Aorta (tissue), 5 donors: ENCODE results near the gene TRABD2B. TPM values are rescaled to one million over a fixed set of nuclear protein-coding genes. Genes with fewer than 3 reads are reported as not detected.

ENCODE experiments used
- ATAC-seq: fragments of 200-7000 bp; cut with Tn5 transposase; one replicate; pipeline ENCODE4 v1.9.1; 2022; ENCODE audit warnings: moderate library complexity; ENCODE audit not compliant: low FRiP score
- DNase-seq, 2 donors: peaks; one replicate each; pipeline ENCODE4 v3.0.0-alpha.2; 2020
- H3K27ac ChIP-seq, 2 donors: one replicate each; pipeline ENCODE4 v1.5.1; 2013; ENCODE audit warnings: low read length in 2 of 2, mild to moderate bottlenecking in 2 of 2, moderate library complexity in 2 of 2, control low read depth in 1 of 2, inconsistent platforms in 1 of 2, low read depth in 1 of 2
- H3K27me3 ChIP-seq, 2 donors: one replicate each; pipeline ENCODE4 v1.6.1; 2013; ENCODE audit warnings: control low read depth in 1 of 2, low read length in 1 of 2, mild to moderate bottlenecking in 1 of 2, moderate library complexity in 1 of 2; ENCODE audit not compliant: insufficient read depth in 2 of 2, control insufficient read depth in 1 of 2
- H3K36me3 ChIP-seq, 2 donors: one replicate each; pipeline ENCODE4 v1.6.1; 2013; ENCODE audit warnings: control low read depth in 1 of 2, low read length in 1 of 2, mild to moderate bottlenecking in 1 of 2; ENCODE audit not compliant: insufficient read depth in 2 of 2, control insufficient read depth in 1 of 2
- H3K4me1 ChIP-seq, 2 donors: one replicate each; pipeline ENCODE4 v1.6.1; 2013; ENCODE audit warnings: low read length in 2 of 2, control low read depth in 1 of 2, mild to moderate bottlenecking in 1 of 2, moderate library complexity in 1 of 2; ENCODE audit not compliant: insufficient read depth in 2 of 2, control insufficient read depth in 1 of 2
- H3K4me3 ChIP-seq, 2 donors: one replicate each; pipeline ENCODE4 v1.5.1; 2013; ENCODE audit warnings: low read length in 2 of 2, control low read depth in 1 of 2, mild to moderate bottlenecking in 1 of 2
- H3K9me3 ChIP-seq: one replicate; pipeline ENCODE4 v1.6.1; 2013; ENCODE audit warnings: mild to moderate bottlenecking, low read length; ENCODE audit not compliant: control insufficient read depth
- WGBS, 2 donors: extraction: QIAGEN DNeasy Blood & Tissue Kit; methylation state at CpG; one replicate each; pipeline ENCODE4 v1.1.7; 2013; 5-methylcytosine and 5-hydroxymethylcytosine counted together
- intact Hi-C, 2 donors: fragments of 100-400 bp; cut with DNase I; formaldehyde crosslinking; loops; one replicate each; pipeline versions ENCODE4 v1.14.2 to v1.15.0; 2022
- polyA plus RNA-seq, 2 donors: library from polyadenylated mRNA; stranded (reverse); fragments of 200-250 nt; gene quantifications; one replicate each; pipeline ENCODE4 v1.2.3, GENCODE V29; 2013
- total RNA-seq, 2 donors: library from RNA; stranded (reverse); fragmentation: NEBNext Ultra II Directional; extraction: Animal tissue kit (Norgen Biotek cat#: 25700); gene quantifications; one replicate each; pipeline ENCODE4 v1.2.1, GENCODE V29; 2021
- donor health status: healthy with polysubstance abuse.
- donor health status: Bipolar disorder and iron deficiency.
- donor health status: DM: no; HTN: no; CAD: no.
- donor health status: DM: no; HTN: no; CAD: no.
- donor health status: DM: yes; HTN: yes; CAD: no.

Gene TRABD2B
- total and polyA plus RNA-seq, 4 donors = 6.0 to 13.3 (median 8.5) TPM

DNA sequence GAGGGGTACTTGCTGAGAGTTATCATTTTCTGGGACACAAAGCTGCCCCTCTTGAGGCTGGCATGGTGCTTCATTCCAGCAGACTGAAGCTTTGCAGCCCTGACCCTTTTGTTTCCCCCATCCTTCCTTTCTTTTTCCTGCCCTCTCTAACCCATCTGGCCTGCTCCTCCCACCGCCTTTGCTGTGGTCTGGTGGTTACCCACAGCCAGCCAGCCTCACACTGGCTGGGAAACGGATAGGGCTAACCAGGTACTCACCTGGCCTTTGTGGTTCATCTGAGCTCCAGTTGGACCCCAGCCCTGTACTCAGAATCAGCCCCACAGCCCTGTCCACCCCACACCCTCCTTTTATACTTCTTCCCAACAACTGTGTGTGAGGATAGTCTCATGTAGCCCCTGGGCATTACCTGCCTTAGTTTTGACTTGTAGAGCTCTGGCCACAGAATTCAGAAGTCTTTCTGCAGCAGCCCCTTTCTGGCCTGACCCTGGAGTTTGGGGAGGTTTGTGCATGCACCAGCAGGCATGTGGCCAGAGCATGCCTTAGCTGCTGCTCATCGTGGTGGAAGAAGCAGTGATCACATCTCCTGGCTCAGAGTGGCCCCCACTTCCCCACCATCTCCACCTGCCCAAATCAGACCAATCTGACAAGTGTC is 138.0 kb downstream of the TRABD2B start:
- no peak for DNase-seq
- Histone ChIP-seq H3K4me1 (no peaks in the 10 kb centered on the region), H3K4me3 (no peak overlapping the region), H3K27ac (no peak overlapping the region), H3K9me3 (no peaks in the 10 kb centered on the region), H3K36me3 (no peaks in the 10 kb centered on the region), H3K27me3 (no peaks in the 10 kb centered on the region)
- 44 to 46% methylated on average over 3 of the region's 3 CpGs for WGBS, 2 donors
- no peak for ATAC-seq
- intact Hi-C loops = no loop called here

DNA sequence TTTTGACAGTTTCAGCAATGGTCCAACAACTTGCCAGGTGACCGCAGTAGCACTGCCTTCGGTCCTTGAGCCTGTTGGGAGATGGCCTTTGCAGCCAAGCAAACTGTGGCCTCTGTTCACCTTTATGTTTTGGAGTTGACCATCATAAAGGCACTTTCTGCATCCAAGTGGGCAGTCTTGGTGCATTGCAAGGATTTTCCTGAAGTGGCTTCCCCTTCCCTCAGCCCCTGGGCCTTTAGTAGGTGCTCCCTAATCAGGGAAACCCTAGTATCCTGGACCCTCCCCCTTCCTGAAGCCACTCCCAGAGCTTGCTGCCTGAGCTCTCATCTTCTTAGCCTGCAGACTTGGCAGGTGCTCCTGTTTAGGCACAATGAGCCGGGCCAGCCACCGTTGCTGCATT is 140.2 kb downstream of the TRABD2B start:
- H3K4me3 ChIP-seq = no peak overlapping the region
- H3K27ac ChIP-seq = no peak overlapping the region
- no peaks in the 10 kb centered on the region for H3K9me3 ChIP-seq
- no peaks in the 10 kb centered on the region for H3K4me1 ChIP-seq
- ATAC-seq (no peak), DNase-seq (no peak)
- 95 to 97% methylated on average over 4 of the region's 4 CpGs for WGBS, 2 donors
- intact Hi-C loops = no loop called here
- H3K27me3 ChIP-seq = no peaks in the 10 kb centered on the region
- no peaks in the 10 kb centered on the region for H3K36me3 ChIP-seq

DNA sequence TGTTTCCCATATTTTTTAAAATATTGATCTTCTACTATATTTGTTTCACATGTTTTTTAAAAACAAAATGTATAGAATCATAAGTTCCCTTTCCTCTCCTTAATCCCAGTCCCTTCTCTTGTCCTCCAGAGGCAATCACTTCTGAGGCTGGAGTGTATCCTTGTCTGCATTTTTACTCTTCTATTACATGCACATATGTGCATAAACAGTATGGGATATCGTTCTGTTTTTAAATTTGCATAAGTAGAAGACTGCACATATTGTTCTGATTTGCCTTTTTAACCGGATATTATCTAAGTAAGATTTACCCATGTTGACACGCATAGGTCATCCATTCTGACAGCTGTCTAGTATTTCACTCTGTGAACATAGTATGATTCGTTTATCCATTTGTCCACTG is 142.0 kb downstream of the TRABD2B start:
- no peak overlapping the region for H3K4me3 ChIP-seq
- no peak for ATAC-seq
- DNase-seq = no peak
- WGBS, 2 donors = 81 to 87% methylated on average over 4 of the region's 4 CpGs
- no peaks in the 10 kb centered on the region for H3K36me3 ChIP-seq
- H3K4me1 ChIP-seq = no peaks in the 10 kb centered on the region
- H3K27me3 ChIP-seq = no peaks in the 10 kb centered on the region
- intact Hi-C loops = no loop called here
- H3K9me3 ChIP-seq = no peaks in the 10 kb centered on the region
- no peak overlapping the region for H3K27ac ChIP-seq

DNA sequence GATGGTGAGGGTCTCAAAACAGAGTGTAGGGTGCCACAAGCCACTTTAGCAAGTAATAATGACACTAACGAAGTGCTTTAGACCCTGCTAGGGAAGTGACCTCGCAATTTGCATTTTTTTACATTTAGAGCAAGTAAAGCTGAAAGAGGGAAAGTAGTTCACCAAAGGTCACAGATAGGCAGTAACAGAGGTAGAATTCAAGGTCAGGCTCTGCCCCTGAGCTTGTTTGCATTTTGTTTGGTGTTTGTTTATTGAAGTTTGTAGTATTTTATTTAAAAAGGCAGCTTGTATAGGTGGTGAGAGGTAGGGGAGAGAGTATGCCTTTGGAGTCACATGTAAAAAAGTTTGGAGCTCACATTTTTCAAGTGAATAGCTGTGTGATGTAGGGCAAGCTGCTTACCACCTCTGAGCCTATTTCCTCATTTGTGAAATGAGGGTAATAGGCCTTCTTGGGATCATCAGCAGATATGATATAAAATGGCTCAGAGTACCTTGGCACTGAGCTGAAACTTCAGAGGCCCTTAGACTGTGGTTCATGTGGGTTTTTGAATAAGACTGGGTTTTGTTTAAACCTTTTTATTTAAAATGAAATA is 142.5 kb downstream of the TRABD2B start:
- Histone ChIP-seq H3K27me3 (no peaks in the 10 kb centered on the region), H3K4me1 (no peaks in the 10 kb centered on the region), H3K4me3 (no peak overlapping the region), H3K36me3 (no peaks in the 10 kb centered on the region), H3K27ac (no peak overlapping the region), H3K9me3 (no peaks in the 10 kb centered on the region)
- no peak for ATAC-seq
- no peak for DNase-seq
- intact Hi-C loops = no loop called here
- WGBS, 2 donors = 97 to 100% methylated on average over 2 of the region's 2 CpGs

DNA sequence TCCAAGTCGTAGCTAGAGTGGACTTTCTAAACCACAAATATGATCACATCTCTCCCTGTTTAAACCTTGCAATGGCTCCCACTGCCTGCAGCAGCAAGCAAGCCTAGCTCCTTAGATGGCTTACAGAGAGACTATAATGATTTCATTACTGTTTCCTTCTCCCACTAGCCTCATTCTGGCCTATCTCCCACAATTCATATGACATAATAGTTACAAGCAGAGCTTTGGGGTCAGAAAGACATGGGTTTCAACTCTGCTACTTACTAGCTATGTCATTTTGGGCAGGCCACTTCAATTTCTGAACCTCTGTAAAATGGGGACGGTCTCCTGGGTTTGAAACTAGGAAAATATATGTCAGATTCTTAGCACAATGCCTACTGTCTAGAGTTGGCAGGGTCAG is 143.3 kb downstream of the TRABD2B start:
- DNase-seq (no peak), ATAC-seq (no peak)
- H3K27me3 ChIP-seq = no peaks in the 10 kb centered on the region
- no peaks in the 10 kb centered on the region for H3K9me3 ChIP-seq
- intact Hi-C loops = no loop called here
- H3K27ac ChIP-seq = no peak overlapping the region
- no peak overlapping the region for H3K4me3 ChIP-seq
- 93 to 95% methylated on average over 2 of the region's 2 CpGs for WGBS, 2 donors
- H3K4me1 ChIP-seq = no peaks in the 10 kb centered on the region
- no peaks in the 10 kb centered on the region for H3K36me3 ChIP-seq

GRCh38 chr1:47853059-47853458 is 144.1 kb downstream of the TRABD2B start:
- Histone ChIP-seq H3K4me3 (no peak overlapping the region), H3K27me3 (no peaks in the 10 kb centered on the region), H3K27ac (no peak overlapping the region), H3K9me3 (no peaks in the 10 kb centered on the region), H3K36me3 (no peaks in the 10 kb centered on the region), H3K4me1 (no peaks in the 10 kb centered on the region)
- no peak for DNase-seq
- intact Hi-C loops = no loop called here
- no peak for ATAC-seq
- WGBS, 2 donors = 96 to 97% methylated on average over 7 of the region's 7 CpGs

DNA sequence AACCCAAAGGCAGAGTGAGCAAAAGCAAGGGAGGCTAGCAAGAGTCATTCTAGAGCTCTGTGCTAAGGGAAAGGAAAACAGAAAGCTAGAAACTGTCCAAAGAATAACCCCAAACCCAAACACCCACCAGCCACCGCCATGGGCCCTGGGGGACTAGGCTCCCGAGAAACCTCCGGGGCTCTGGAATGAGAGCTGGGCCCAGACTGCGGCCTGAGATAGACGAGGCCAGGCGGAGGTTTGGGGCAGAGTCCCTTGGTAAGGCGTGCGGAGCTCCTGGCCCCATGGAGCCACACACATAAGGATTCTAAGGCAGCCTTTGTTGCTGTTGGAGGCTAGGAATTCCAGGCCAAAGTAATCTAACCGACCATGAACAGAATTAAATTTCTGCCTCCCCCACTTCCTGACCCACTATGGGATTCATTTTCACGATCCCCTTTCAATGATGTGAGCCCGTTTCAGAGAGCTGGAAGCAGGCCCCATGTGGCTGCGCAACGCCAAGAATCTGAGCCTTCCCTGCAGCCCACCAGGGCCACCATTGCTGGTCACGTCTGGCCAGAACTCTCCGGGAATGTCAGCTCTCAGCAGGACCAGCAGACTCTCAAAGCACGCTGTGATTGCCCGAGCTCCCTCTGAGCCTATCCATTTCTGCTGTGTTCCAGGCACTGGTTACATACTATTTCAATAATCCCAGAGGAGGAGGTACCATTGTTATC is 145.0 kb downstream of the TRABD2B start:
- no peak for DNase-seq
- no peak for ATAC-seq
- Histone ChIP-seq H3K4me1 (no peaks in the 10 kb centered on the region), H3K27ac (no peak overlapping the region), H3K9me3 (no peaks in the 10 kb centered on the region), H3K36me3 (no peaks in the 10 kb centered on the region), H3K27me3 (no peaks in the 10 kb centered on the region), H3K4me3 (no peak overlapping the region)
- 94 to 96% methylated on average over 17 of the region's 17 CpGs for WGBS, 2 donors
- intact Hi-C loops = no loop called here

DNA sequence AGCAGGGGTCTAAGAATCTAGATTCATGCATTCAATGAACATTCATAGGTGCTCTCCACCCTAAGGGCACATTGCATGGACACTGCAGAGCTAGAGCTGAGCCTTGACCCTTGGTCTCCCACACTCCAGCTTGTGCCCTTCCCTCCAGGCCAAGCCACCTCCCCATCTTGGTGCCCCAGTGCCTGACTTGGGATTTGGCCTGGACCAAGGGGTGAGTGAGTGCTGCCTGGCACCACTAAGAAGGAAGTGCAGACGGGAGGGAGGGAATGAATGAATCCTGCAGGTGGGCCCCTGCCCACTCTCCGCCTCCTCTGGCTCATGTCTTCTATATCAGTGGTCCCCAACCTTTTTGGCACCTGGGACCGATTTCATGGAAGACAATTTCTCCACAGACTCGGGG is 146.7 kb downstream of the TRABD2B start:
- intact Hi-C loops = no loop called here
- DNase-seq = no peak
- H3K36me3 ChIP-seq = no peaks in the 10 kb centered on the region
- H3K27me3 ChIP-seq = no peaks in the 10 kb centered on the region
- H3K27ac ChIP-seq = no peak overlapping the region
- 92 to 94% methylated on average over 4 of the region's 4 CpGs for WGBS, 2 donors
- no peak overlapping the region for H3K4me3 ChIP-seq
- no peaks in the 10 kb centered on the region for H3K4me1 ChIP-seq
- ATAC-seq = no peak
- H3K9me3 ChIP-seq = no peaks in the 10 kb centered on the region
